ENCODE measurements around the gene APBB3.
"Not testable (repeated sequence)": the region's sequence is repeated elsewhere in the genome, so short reads cannot be mapped to it uniquely, and the experiment has no call there.

The APBB3 gene

GRCh38 chr5:140591747-140592372, 27.5 kb upstream of the APBB3 start:
- H3K27ac ChIP-seq = peak overlapping the region in 1 of 2 donors; percentile 72
- H3K4me3 ChIP-seq = peak overlapping the region; percentile 33
- DNase-seq (ENCODE audit: low spot score) = no peak
- TF ChIP-seq, protein P1, sequence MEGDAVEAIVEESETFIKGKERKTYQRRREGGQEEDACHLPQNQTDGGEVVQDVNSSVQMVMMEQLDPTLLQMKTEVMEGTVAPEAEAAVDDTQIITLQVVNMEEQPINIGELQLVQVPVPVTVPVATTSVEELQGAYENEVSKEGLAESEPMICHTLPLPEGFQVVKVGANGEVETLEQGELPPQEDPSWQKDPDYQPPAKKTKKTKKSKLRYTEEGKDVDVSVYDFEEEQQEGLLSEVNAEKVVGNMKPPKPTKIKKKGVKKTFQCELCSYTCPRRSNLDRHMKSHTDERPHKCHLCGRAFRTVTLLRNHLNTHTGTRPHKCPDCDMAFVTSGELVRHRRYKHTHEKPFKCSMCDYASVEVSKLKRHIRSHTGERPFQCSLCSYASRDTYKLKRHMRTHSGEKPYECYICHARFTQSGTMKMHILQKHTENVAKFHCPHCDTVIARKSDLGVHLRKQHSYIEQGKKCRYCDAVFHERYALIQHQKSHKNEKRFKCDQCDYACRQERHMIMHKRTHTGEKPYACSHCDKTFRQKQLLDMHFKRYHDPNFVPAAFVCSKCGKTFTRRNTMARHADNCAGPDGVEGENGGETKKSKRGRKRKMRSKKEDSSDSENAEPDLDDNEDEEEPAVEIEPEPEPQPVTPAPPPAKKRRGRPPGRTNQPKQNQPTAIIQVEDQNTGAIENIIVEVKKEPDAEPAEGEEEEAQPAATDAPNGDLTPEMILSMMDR (IDR thresholded peaks at IDR 0.05) = no peak

DNA sequence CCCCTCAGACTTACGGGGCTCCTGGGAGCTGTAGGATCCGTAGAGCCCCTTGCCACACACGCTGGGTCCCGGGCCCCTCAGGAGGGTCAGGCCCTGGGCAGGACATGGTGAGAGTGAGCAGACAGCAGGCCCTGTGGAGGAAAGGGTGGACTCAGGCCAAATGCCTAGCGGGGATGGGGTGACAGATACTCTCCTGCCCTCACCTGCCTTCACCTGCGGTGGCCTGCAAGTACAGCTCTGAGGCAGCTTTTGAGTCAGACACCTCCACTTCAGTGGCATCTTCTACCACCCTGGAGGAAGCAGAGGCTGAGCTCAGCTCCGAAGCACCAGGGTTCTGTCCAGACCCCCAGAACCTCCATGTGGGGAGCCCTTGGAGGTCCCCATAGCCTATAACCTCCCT, 26.5 kb upstream of the APBB3 start:
- Histone ChIP-seq H3K27ac (peak overlapping the region in 1 of 2 donors; percentile 72), H3K4me3 (peak overlapping the region; percentile 33)
- no peak for DNase-seq (ENCODE audit: low spot score)
- TF ChIP-seq, protein P1 (IDR thresholded peaks at IDR 0.05) = no peak

GRCh38 chr5:140588311-140589070, 24.1 kb upstream of the APBB3 start:
- DNase-seq (ENCODE audit: low spot score) = no peak
- Histone ChIP-seq H3K4me3 (no peak overlapping the region), H3K27ac (peak overlapping the region in 1 of 2 donors; percentile 40)
- TF ChIP-seq, protein P1 (IDR thresholded peaks at IDR 0.05) = no peak

- Histone ChIP-seq H3K4me3 (no peak overlapping the region), H3K27ac (no peak overlapping the region)
- no peak for DNase-seq (ENCODE audit: low spot score)
Observed at GRCh38 chr5:140587495-140587894, 23.1 kb upstream of the APBB3 start.

DNA sequence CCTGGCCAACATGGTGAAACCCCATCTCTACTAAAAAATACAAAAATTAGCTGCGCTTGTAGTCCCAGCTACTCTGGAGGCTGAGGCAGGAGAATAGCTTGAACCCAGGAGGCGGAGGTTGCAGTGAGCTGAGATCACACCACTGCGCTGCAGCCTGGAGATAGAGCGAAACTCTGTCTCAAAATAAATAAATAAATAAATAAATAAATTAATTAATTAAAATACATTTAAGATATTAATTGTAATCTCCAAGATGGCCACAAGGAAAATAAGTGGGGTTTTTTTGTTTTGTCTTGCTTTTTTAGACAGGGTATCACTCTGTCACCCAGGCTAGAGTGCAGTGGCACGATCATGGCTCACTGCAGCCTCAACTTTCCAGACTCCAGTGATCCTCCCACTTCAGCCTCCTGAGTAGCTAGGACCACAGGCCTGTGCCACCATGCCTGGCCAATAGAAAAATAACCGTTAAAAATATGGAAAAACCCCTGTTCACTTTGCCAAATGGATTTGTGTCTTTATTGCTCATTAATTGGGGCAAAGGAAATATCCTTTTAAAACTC, 14.9 kb upstream of the APBB3 start:
- H3K4me3 ChIP-seq; DNase-seq (ENCODE audit: low spot score); H3K27ac ChIP-seq: not testable (repeated sequence)

More at GRCh38 chr5:140587495-140587894, 23.1 kb upstream of the APBB3 start:
- TF ChIP-seq, protein P1 (IDR thresholded peaks at IDR 0.05) = no peak

GRCh38 chr5:140576776-140577201, 12.4 kb upstream of the APBB3 start:
- Histone ChIP-seq H3K27ac (peak overlapping the region in 1 of 2 donors; percentile 45), H3K4me3 (no peak overlapping the region)
- TF ChIP-seq, protein P1 (IDR thresholded peaks at IDR 0.05) = no peak
- no peak for DNase-seq (ENCODE audit: low spot score)

DNA sequence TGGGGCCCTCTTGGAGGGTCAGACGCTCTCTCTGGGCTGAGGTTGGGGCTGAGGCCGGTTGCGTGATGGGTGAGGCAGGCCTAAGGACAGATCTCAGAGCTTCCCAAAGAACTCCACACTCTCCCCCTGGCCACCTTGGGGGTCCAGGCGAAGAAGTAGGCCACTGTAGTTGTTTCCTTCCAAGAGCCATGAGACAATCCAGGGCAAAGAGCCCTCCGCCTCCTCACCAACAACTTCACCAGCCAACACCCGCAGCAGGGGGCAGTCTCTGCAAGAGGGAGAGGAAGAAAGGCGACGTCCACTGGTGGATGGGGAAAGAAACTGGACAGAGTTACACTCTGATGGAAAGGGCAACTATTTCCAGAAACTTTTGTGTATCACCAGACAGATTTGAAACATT, 10.9 kb upstream of the APBB3 start:
- DNase-seq (ENCODE audit: low spot score) = no peak
- TF ChIP-seq, protein P1 (IDR thresholded peaks at IDR 0.05) = no peak
- Histone ChIP-seq H3K4me3 (no peak overlapping the region), H3K27ac (no peak overlapping the region)
